Measurements from ENCODE around the gene NDUFS3. TPM values are rescaled to one million over a fixed set of nuclear protein-coding genes. Genes with fewer than 3 reads are reported as not detected.

Gene NDUFS3
- total RNA-seq, 1 experiment from 2014 or later: 120 TPM

DNA sequence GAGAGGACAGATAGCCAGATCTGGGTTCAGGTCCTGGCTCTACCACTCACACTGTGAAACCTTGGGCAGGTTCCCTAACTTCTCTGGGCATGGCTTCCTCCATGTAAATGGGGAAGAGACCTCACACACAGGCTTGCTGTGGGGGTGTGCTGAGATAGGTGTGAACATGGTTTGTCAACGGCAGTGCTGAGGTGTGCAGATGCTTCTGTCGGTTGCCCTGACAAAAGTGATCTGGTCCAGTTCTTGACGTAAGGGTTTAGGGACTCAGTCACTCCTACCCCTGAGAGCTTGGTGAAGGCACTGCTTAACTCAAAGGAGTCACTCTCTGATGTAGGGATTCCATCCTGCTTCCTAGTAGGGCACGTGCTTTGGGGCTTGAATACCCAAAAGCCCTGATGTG is 13.4 kb downstream of the NDUFS3 start:
- Histone ChIP-seq H3K4me3 (ENCODE audit: low read length) (no peak overlapping the region), H3K4me2 (ENCODE audit: low read length) (no peak overlapping the region), H3K9me3 (ENCODE audit: low read length) (no peaks in the 10 kb centered on the region), H2AFZ (ENCODE audit: low read length) (no peak overlapping the region), H3K79me2 (ENCODE audit: low read length) (no peaks in the 10 kb centered on the region), H4K20me1 (ENCODE audit: low read length) (no peaks in the 10 kb centered on the region), H3K4me1 (ENCODE audit: insufficient read depth, low read length) (no peaks in the 10 kb centered on the region), H3K27me3 (ENCODE audit: low read length) (peaks cover 15% of the 10 kb centered on the region), H3K36me3 (ENCODE audit: low read depth, low read length) (no peaks in the 10 kb centered on the region), H3K27ac (ENCODE audit: low read length) (no peak overlapping the region), H3K9me2 (replicated peaks; ENCODE audit: low read length) (no peaks in the 10 kb centered on the region), H3F3A (ENCODE audit: low read length, unreplicated experiment) (no peaks in the 10 kb centered on the region), H3K9ac (ENCODE audit: low read length) (no peak overlapping the region)
- POLR2A ChIA-PET (ENCODE audit: unreplicated experiment): no interaction called here
- TF ChIP-seq EZH2phosphoT487 (IDR thresholded peaks at IDR 0.05; ENCODE audit: borderline replicate concordance, low read length) (no peak), EZH2 (IDR thresholded peaks at IDR 0.05; ENCODE audit: low read length, unreplicated experiment) (no peak)
- TF ChIP-seq, protein P1, sequence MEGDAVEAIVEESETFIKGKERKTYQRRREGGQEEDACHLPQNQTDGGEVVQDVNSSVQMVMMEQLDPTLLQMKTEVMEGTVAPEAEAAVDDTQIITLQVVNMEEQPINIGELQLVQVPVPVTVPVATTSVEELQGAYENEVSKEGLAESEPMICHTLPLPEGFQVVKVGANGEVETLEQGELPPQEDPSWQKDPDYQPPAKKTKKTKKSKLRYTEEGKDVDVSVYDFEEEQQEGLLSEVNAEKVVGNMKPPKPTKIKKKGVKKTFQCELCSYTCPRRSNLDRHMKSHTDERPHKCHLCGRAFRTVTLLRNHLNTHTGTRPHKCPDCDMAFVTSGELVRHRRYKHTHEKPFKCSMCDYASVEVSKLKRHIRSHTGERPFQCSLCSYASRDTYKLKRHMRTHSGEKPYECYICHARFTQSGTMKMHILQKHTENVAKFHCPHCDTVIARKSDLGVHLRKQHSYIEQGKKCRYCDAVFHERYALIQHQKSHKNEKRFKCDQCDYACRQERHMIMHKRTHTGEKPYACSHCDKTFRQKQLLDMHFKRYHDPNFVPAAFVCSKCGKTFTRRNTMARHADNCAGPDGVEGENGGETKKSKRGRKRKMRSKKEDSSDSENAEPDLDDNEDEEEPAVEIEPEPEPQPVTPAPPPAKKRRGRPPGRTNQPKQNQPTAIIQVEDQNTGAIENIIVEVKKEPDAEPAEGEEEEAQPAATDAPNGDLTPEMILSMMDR (conservative IDR thresholded peaks at IDR 0.05; ENCODE audit: low read depth, low read length): no peak
- intact Hi-C loops (cut with micrococcal nuclease): no loop called here
- BruUV-seq (replicated peaks): no TSS peak
- no peak for DNase-seq
- no peak for ATAC-seq
- CTCF ChIA-PET: no interaction called here

DNA sequence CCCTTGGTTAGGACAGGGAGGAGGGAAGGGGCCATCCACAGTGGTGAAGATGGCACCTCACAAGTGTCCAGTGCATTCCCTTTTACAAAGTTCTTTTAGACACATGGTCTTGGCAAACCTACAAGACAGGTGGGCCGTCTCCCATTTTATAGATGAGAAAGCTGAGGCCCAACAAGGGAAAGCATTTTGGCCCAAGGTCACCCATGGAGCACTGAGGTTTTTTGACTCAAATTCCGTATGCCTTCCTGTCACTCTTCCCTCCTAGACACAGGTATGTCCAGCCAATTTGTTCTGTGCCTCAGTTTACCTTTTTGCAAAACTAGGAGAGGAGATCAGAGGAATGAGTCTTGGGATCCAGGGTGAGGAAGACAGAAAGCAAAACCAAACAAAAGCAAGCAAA is 14.1 kb downstream of the NDUFS3 start:
- H3K9me3 ChIP-seq (ENCODE audit: low read length): no peaks in the 10 kb centered on the region
- ATAC-seq (no peak), DNase-seq (no peak)
- no TSS peak for BruUV-seq (replicated peaks)
- H3K9me2 ChIP-seq (replicated peaks; ENCODE audit: low read length): no peaks in the 10 kb centered on the region
- no peaks in the 10 kb centered on the region for H3F3A ChIP-seq (ENCODE audit: low read length, unreplicated experiment)
- ChIA-PET CTCF (no interaction called here), POLR2A (ENCODE audit: unreplicated experiment) (no interaction called here)
- no peaks in the 10 kb centered on the region for H3K4me1 ChIP-seq (ENCODE audit: insufficient read depth, low read length)
- TF ChIP-seq EZH2phosphoT487 (IDR thresholded peaks at IDR 0.05; ENCODE audit: borderline replicate concordance, low read length) (no peak), EZH2 (IDR thresholded peaks at IDR 0.05; ENCODE audit: low read length, unreplicated experiment) (no peak)
- TF ChIP-seq, protein P1 (conservative IDR thresholded peaks at IDR 0.05; ENCODE audit: low read depth, low read length): no peak
- H2AFZ ChIP-seq (ENCODE audit: low read length): no peak overlapping the region
- no peak overlapping the region for H3K4me2 ChIP-seq (ENCODE audit: low read length)
- peaks cover 15% of the 10 kb centered on the region for H3K27me3 ChIP-seq (ENCODE audit: low read length)
- no peaks in the 10 kb centered on the region for H3K36me3 ChIP-seq (ENCODE audit: low read depth, low read length)
- no peaks in the 10 kb centered on the region for H4K20me1 ChIP-seq (ENCODE audit: low read length)
- H3K27ac ChIP-seq (ENCODE audit: low read length): no peak overlapping the region
- no peaks in the 10 kb centered on the region for H3K79me2 ChIP-seq (ENCODE audit: low read length)
- no peak overlapping the region for H3K4me3 ChIP-seq (ENCODE audit: low read length)
- H3K9ac ChIP-seq (ENCODE audit: low read length): no peak overlapping the region
- intact Hi-C loops (cut with micrococcal nuclease): no loop called here

DNA sequence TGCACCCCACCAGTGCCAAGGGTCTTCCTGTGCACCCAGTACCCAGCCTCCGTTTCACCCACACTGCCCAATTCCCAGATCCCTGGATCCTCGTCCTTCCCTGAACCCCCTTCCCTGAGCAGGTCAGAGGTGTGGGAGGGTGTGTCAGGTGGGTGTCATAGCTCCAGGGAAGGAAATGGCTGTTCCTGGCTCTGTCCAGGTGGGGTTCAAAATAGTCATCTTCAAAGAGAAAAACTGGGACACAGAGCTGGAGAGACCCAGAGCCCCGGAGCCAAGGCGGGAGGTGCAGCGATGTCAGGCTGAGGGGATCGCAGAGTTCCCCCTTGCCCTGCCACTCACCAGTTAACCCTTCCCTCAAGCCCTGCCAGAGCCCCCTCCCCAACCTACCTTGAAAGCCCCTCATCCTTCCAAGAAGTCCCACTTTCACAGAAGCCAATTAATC is 14.6 kb downstream of the NDUFS3 start:
- no peak for TF ChIP-seq EZH2 (IDR thresholded peaks at IDR 0.05; ENCODE audit: low read length, unreplicated experiment)
- TF ChIP-seq, protein P1 (conservative IDR thresholded peaks at IDR 0.05; ENCODE audit: low read depth, low read length): no peak
- no peak for TF ChIP-seq EZH2phosphoT487 (IDR thresholded peaks at IDR 0.05; ENCODE audit: borderline replicate concordance, low read length)
- Histone ChIP-seq H3K9me3 (ENCODE audit: low read length) (no peaks in the 10 kb centered on the region), H4K20me1 (ENCODE audit: low read length) (no peaks in the 10 kb centered on the region), H3K27ac (ENCODE audit: low read length) (no peak overlapping the region), H3K36me3 (ENCODE audit: low read depth, low read length) (no peaks in the 10 kb centered on the region), H3K27me3 (ENCODE audit: low read length) (peaks cover 15% of the 10 kb centered on the region), H3K4me3 (ENCODE audit: low read length) (no peak overlapping the region), H3K9ac (ENCODE audit: low read length) (no peak overlapping the region), H3K79me2 (ENCODE audit: low read length) (no peaks in the 10 kb centered on the region), H3K4me2 (ENCODE audit: low read length) (peak overlapping the region; percentile 60), H3F3A (ENCODE audit: low read length, unreplicated experiment) (no peaks in the 10 kb centered on the region), H2AFZ (ENCODE audit: low read length) (no peak overlapping the region), H3K9me2 (replicated peaks; ENCODE audit: low read length) (no peaks in the 10 kb centered on the region), H3K4me1 (ENCODE audit: insufficient read depth, low read length) (no peaks in the 10 kb centered on the region)
- no TSS peak for BruUV-seq (replicated peaks)
- intact Hi-C loops (cut with micrococcal nuclease): no loop called here
- ATAC-seq (no peak), DNase-seq (no peak)
- CTCF ChIA-PET: no interaction called here
- POLR2A ChIA-PET (ENCODE audit: unreplicated experiment): no interaction called here

Data from PC-3 (cell line).